K562 (cell line): ENCODE measurements around the gene NSUN2. TPM values are rescaled to one million over a fixed set of nuclear protein-coding genes. Genes with fewer than 3 reads are reported as not detected.

Experiments
- ATAC-seq: fragments of 200-7000 bp; cut with Tn5 transposase; 3 replicates; pipeline ENCODE4 v1.9.1; 2020; ENCODE audit warnings: moderate library complexity
- BruUV-seq: library from RNA; stranded (reverse); fragments of 400-500 nt; replicated peaks from 2 replicates; lab custom pipeline; 2021; lab: Mats Ljungman, UMichigan
- CTCF ChIA-PET: fragments of 300-600 bp; formaldehyde crosslinking; extraction: SDS; loops from one replicate; lab custom pipeline; 2021; ENCODE audit warnings: low intra/inter-chr PET ratio; lab: Yijun Ruan, JAX
- POLR2A ChIA-PET: fragments of 300-600, 350-650 bp; sonication (Branson Sonifier 250); formaldehyde crosslinking; extraction: SDS; loops from one replicate; lab custom pipeline; 2021; ENCODE audit warnings: antibody characterized with exemption, inconsistent platforms; lab: Yijun Ruan, JAX
- DNase-seq, 4 experiments: peaks; one replicate each; pipeline versions ENCODE4 v3.0.0 to v3.0.0-alpha.2; 2011 to 2018; ENCODE audit warnings: low spot score in 3 of 4, mixed read lengths in 3 of 4; ENCODE audit errors: extremely low read depth in 1 of 4
- FAIRE-seq: peaks from 2 replicates; lab custom pipeline; 2011; peaks lifted over from hg19 to GRCh38; lab: Jason Lieb, UNC
- H2AFZ ChIP-seq: 2 replicates; pipeline ENCODE4 v1.6.0; 2011; ENCODE audit warnings: low read depth, low read length, control low read depth, inconsistent platforms
- H3K27ac ChIP-seq: fragments of 200-600 bp; 3 replicates; pipeline ENCODE4 v1.8.0; 2011; ENCODE audit warnings: low read depth, mild to moderate bottlenecking, control low read depth, inconsistent platforms, low read length, moderate library complexity, mixed read lengths; ENCODE audit errors: extremely low read depth
- H3K27me3 ChIP-seq, 2 experiments: fragments of 300-600 bp in 1 of 2; 2 replicates in 1 of 2; 3 replicates in 1 of 2; pipeline versions ENCODE4 v1.6.0 to v1.8.0; 2011; ENCODE audit warnings: inconsistent platforms in 2 of 2, low read length in 2 of 2, mild to moderate bottlenecking in 1 of 2, mixed read lengths in 1 of 2, moderate library complexity in 1 of 2; ENCODE audit not compliant: control insufficient read depth in 2 of 2, insufficient read depth in 2 of 2
- H3K36me3 ChIP-seq: fragments of 300-600 bp; 3 replicates; pipeline ENCODE4 v1.8.0; 2011; ENCODE audit warnings: mild to moderate bottlenecking, low read length, inconsistent platforms; ENCODE audit not compliant: control insufficient read depth, insufficient read depth
- H3K4me1 ChIP-seq, 2 experiments: fragments of 200-600 bp in 1 of 2; replicated peaks in 1 of 2; 2 replicates in 1 of 2; 3 replicates in 1 of 2; pipeline versions ENCODE4 v1.5.1 to v1.8.0; 2011; ENCODE audit warnings: inconsistent platforms in 2 of 2, low read length in 2 of 2, mild to moderate bottlenecking in 1 of 2, mixed read lengths in 1 of 2, moderate library complexity in 1 of 2; ENCODE audit not compliant: control insufficient read depth in 2 of 2, insufficient read depth in 2 of 2
- H3K4me2 ChIP-seq: 2 replicates; pipeline ENCODE4 v1.6.1; 2011; ENCODE audit warnings: low read length, control low read depth, inconsistent platforms, mixed read lengths; ENCODE audit not compliant: insufficient read depth
- H3K4me3 ChIP-seq: fragments of 200-600 bp; sonication (generic), shearing (Covaris generic); 2 replicates; pipeline ENCODE4 v1.5.1; 2016; ENCODE audit warnings: control low read depth, inconsistent platforms
- H3K79me2 ChIP-seq: fragments of 200-600 bp; 3 replicates; pipeline ENCODE4 v1.8.0; 2011; ENCODE audit warnings: low read length, inconsistent platforms; ENCODE audit not compliant: control insufficient read depth, insufficient read depth
- H3K9ac ChIP-seq, 2 experiments: 2 replicates each; pipeline versions ENCODE4 v1.6.0 to v1.6.1; 2011; ENCODE audit warnings: low read depth in 2 of 2, low read length in 2 of 2, control low read depth in 1 of 2, inconsistent platforms in 1 of 2, mild to moderate bottlenecking in 1 of 2, mixed read lengths in 1 of 2; ENCODE audit not compliant: insufficient read depth in 1 of 2
- H3K9me1 ChIP-seq: one replicate; pipeline ENCODE4 v1.6.0; 2011; ENCODE audit warnings: inconsistent platforms, mild to moderate bottlenecking, low read length, moderate library complexity; ENCODE audit not compliant: control insufficient read depth, insufficient read depth
- H3K9me3 ChIP-seq: replicated peaks from 2 replicates; pipeline ENCODE4 v1.5.1; 2011; ENCODE audit warnings: low read depth, low read length, inconsistent platforms; ENCODE audit not compliant: control insufficient read depth, insufficient read depth
- H4K20me1 ChIP-seq: replicated peaks from 2 replicates; pipeline ENCODE4 v1.6.1; 2011; ENCODE audit warnings: low read length, inconsistent platforms, mixed read lengths; ENCODE audit not compliant: control insufficient read depth, insufficient read depth
- ATF3 ChIP-seq, 2 experiments: fragments of 450-650 bp in 1 of 2; sonication (generic) in 1 of 2; formaldehyde crosslinking in 1 of 2; IDR thresholded peaks in 1 of 2; conservative IDR thresholded peaks in 1 of 2; 2 replicates each; pipeline versions ENCODE4 v1.6.1 to v1.8.1; 2016 to 2023; ENCODE audit warnings: mild to moderate bottlenecking in 2 of 2, moderate library complexity in 2 of 2, inconsistent platforms in 1 of 2, missing genetic modification reagents in 1 of 2
- FOSL1 ChIP-seq: fragments of 200-800 bp; sonication (Bioruptor generic); conservative IDR thresholded peaks from 2 replicates; pipeline ENCODE4 v1.6.1; 2016; ENCODE audit warnings: missing genetic modification characterization, missing compliant biosample characterization
- TFAP4 ChIP-seq: sonication (generic); formaldehyde crosslinking; IDR thresholded peaks from 2 replicates; pipeline ENCODE4 v1.8.0; 2022; ENCODE audit warnings: missing genetic modification reagents, mild to moderate bottlenecking, moderate library complexity, borderline replicate concordance
- WGBS: fragments of 100-300 bp; shearing (Covaris generic); methylation state at CpG from one replicate; pipeline ENCODE4 v1.1.6; 2016; ENCODE audit warnings: low coverage, mixed read lengths; ENCODE audit not compliant: insufficient coverage; ENCODE audit errors: missing lambda C conversion rate; 5-methylcytosine and 5-hydroxymethylcytosine counted together
- in situ Hi-C: fragments of 300-500 bp; cut with MboI; formaldehyde crosslinking; loops from 4 replicates; pipeline ENCODE4 v1.15.0; 2018; ENCODE audit warnings: inconsistent platforms, mixed read lengths
- intact Hi-C: fragments of 100-400 bp; cut with micrococcal nuclease; formaldehyde crosslinking; loops from 2 replicates; pipeline ENCODE4 v1.14.2; 2022
- polyA plus RNA-seq, 8 experiments: library from polyadenylated mRNA; depleted of rRNA in 4 of 8; stranded (reverse) in 5 of 8; unstranded in 3 of 8; fragments of >200 nt; fragmentation: Nextera tagmentation in 2 of 8; fragmentation: Illumina TruSeq in 1 of 8; extraction: Ambion mirVana in 2 of 8; extraction: Trizol in 1 of 8; gene quantifications; 2 replicates each; pipeline versions ENCODE4 v1.2.1 to v1.2.3, GENCODE V29; 2011 to 2014; ENCODE audit warnings: inconsistent platforms in 1 of 8, missing spikeins in 1 of 8
- total RNA-seq, 7 experiments: library from RNA; depleted of rRNA in 6 of 7; stranded (reverse); fragments of >200 nt in 6 of 7; fragmentation: Illumina TruSeq in 2 of 7; extraction: Trizol in 2 of 7; gene quantifications; 2 replicates each; pipeline versions ENCODE4 v1.2.1 to v1.2.3, GENCODE V29; 2011 to 2021; ENCODE audit warnings: low replicate concordance in 1 of 7

The NSUN2 gene
- total and polyA plus RNA-seq, 9 of the 15 experiments (the other 6 are each of a cell fraction or from before 2014, with no cell fraction given): 9.2 to 167 (median 127) TPM

- Histone ChIP-seq H3K9me1 (no peaks in the 10 kb centered on the region), H3K36me3 (no peaks in the 10 kb centered on the region), H3K9me3 (peaks cover 2% of the 10 kb centered on the region; the same call in 1 of the 2 replicates), H3K4me2 (no peak overlapping the region), H3K9ac (no peak overlapping the region), H3K79me2 (no peaks in the 10 kb centered on the region), H3K4me1 (no peaks in the 10 kb centered on the region; a peak in 1 of 5 replicates), H3K27me3 (peaks cover 0 to 5% of the 10 kb centered on the region in 2 experiments; a peak in 2 of 5 replicates), H3K4me3 (no peak overlapping the region), H3K27ac (no peak overlapping the region), H2AFZ (no peak overlapping the region), H4K20me1 (no peaks in the 10 kb centered on the region)
- no TSS peak for BruUV-seq
- ATAC-seq: no peak
- ChIA-PET CTCF (no interaction called here), POLR2A (interaction anchor here (1.2 to 1.7 kb wide), 2 partner anchors 8 to 12 kb away, joined by 4 read pairs; no protein-coding TSS in a partner anchor)
- in situ Hi-C loops: no loop called here
- TF ChIP-seq TFAP4: no peak
- TF ChIP-seq FOSL1 (tag): 0 out of 2 replicates have a peak, but pooled peaks have one; percentile 13
- TF ChIP-seq ATF3 (IDR thresholded peaks at IDR 0.05): peak; percentile 62
- no peak for TF ChIP-seq ATF3 (CRISPR knock-in tag; conservative IDR thresholded peaks at IDR 0.05)
- DNase-seq: no peak
- intact Hi-C loops: no loop called here
- no peak for FAIRE-seq
- 0% methylated on average over 2 of the region's 2 CpGs for WGBS
These were observed 43.9 kb upstream of the NSUN2 start for GRCh38 chr5:6676702-6677101.
